Activated CD8-positive, alpha-beta memory T cell treated with anti-CD3 and anti-CD28 coated beads for 48 hours (primary cell): ENCODE data around the gene UMAD1.
"Not testable (repeated sequence)": the region's sequence is repeated elsewhere in the genome, so short reads cannot be mapped to it uniquely, and the experiment has no call there.

ENCODE experiments used
- DNase-seq, 3 experiments: peaks; one replicate each; pipeline ENCODE4 v3.0.0-alpha.2; 2020; ENCODE audit warnings: low read depth in 2 of 3, low spot score in 2 of 3

Gene UMAD1

GRCh38 chr7:7821517-7821916 is 181.0 kb downstream of the UMAD1 start:
- DNase-seq = no peak

- DNase-seq = not testable (repeated sequence)
These were observed 184.7 kb downstream of the UMAD1 start for GRCh38 chr7:7825294-7825693.

- no peak for DNase-seq
These were observed 189.1 kb downstream of the UMAD1 start for GRCh38 chr7:7829667-7830066.

- DNase-seq = no peak
These were observed 189.7 kb downstream of the UMAD1 start for GRCh38 chr7:7830122-7830878.

DNA sequence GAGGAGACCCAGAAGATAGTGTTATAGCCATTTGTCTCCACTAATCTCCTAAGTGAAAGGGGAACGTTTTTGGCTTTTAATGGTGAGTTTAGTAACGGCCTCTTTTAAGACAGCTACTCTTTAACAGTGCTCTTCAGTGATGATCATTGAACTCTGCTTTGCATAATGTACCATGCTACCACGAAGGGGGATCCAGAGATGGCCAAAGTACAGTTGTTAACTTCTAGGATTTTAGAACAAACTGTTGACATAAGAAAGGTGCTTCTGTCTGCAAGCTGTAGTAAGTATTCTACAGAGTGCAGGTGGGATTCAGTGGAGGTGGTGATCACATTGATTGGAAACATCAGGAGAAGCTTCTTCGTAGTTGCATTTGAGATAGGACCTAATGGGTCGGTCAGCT is 192.0 kb downstream of the UMAD1 start:
- DNase-seq = no peak

GRCh38 chr7:7834761-7835160 is 194.2 kb downstream of the UMAD1 start:
- DNase-seq = no peak

DNA sequence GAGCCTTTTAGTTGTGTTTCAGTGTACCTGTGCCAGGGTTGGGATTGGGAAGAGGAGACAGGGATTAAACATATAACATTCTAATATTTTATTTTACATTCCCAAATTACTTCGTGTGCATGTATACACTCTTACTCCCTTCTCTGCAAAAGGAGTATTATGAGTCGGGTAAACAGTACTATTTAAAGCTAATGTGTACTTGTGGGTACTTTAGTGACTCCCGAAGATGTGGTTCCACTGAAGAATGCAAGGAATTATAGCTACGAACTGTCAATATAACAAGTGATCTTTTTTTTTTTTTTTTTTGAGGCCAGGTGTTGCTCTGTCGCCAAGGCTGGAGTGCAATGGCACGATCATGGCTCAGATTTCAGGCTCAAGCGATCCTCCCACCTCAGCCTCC is 200.5 kb downstream of the UMAD1 start:
- no peak for DNase-seq

- DNase-seq = no peak
These were observed 202.7 kb downstream of the UMAD1 start for GRCh38 chr7:7843240-7843639.

GRCh38 chr7:7843972-7844371 is 203.4 kb downstream of the UMAD1 start:
- DNase-seq = no peak

GRCh38 chr7:7848246-7848645 is 207.7 kb downstream of the UMAD1 start:
- no peak for DNase-seq

- no peak for DNase-seq
These were observed 208.3 kb downstream of the UMAD1 start for GRCh38 chr7:7848892-7849291.

GRCh38 chr7:7850150-7850549 is 209.6 kb downstream of the UMAD1 start:
- DNase-seq = no peak

DNA sequence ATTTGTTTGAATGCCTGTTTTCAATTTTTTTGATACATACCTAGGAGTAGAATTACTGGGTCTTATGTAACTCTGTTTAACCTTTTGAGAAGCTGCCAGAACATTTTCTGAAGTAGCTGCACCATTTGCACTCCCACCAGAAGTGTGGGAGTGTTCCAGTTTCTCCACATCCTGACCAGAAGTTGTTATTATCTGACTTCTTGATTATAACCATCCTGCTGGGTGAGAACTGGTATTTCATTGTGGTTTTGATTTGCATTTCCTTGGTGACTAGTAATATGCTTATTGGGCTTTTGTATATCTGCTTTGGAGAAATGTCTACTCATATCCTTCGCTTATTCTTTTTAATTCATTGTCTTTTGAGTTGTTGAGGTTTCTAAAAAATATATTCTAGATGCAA is 210.8 kb downstream of the UMAD1 start:
- DNase-seq = no peak

- no peak for DNase-seq
These were observed 211.4 kb downstream of the UMAD1 start for GRCh38 chr7:7851991-7852390.

GRCh38 chr7:7857143-7857583 is 216.6 kb downstream of the UMAD1 start:
- DNase-seq = no peak

GRCh38 chr7:7858559-7858958 is 218.0 kb downstream of the UMAD1 start:
- DNase-seq = no peak

DNA sequence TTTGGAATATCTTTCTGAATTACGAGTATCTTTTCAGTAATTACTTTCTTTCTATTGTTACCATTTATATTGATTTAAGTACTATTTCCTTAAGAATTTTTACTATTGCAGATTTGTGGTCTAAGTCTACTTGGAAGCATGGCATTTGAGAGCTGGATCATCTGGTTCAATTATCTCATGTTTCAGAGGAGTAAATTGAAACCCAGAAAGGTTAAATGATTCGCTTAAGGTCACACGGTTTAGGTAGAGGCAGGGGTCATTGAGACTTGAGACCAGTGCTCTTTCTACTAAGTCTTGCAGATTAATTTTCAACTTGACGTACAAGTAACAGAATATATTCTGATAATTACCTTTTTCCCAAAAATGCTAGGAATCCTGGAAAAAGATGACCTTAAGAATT is 218.9 kb downstream of the UMAD1 start:
- no peak for DNase-seq

- DNase-seq = no peak
These were observed 220.7 kb downstream of the UMAD1 start for GRCh38 chr7:7861211-7861633.

- no peak for DNase-seq
These were observed 221.8 kb downstream of the UMAD1 start for GRCh38 chr7:7862393-7862792.

DNA sequence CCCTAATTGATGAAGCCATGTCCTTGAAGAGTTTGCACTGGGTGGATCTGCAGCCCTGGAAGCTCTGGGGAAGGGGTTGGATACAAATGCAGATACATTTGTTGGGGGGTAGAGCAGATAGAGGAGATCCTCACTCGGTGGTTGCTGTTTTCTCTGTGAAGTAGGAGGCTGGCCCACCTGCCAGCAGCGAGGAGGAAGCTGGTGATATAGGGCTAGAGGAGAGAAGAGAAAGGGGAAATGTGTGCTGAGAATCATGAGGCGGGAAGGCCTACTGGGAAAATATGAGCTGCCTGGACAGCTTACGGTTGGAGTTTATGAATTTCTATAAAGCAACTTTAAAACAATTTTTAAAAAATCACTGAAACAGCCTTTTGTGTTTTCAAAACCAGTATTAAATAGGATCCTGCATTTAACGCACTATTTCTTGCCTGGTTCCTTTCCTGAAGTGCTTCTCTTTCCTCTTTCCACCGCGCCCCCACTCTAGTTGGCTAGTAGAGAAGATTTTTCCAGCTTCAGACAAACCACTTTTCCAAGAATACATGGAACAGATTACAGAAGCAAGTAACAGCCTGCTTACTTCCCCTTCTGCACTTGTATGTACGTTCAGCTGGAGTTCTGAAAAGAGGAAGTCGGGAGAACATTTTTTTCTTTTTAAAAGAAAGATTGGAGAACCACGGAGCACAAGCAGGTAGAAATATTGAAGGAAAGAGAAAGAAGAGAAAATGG is 227.5 kb downstream of the UMAD1 start:
- DNase-seq = no peak

DNA sequence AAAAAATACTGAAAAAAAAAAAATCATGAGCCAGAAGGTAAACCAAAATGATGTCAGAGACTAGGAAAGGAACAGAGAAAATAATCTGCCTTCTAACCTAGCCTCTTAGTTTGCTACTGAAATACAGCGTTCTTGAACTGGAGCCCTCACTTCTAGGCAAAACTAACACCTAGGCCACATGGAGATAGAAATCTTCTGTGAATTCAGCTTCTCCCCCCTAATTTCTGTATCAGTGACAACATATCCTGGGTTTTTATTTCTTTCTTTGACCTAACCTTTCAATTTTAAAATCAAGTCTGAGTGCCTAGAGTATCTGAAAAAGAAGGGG is 228.0 kb downstream of the UMAD1 start:
- DNase-seq = no peak

DNA sequence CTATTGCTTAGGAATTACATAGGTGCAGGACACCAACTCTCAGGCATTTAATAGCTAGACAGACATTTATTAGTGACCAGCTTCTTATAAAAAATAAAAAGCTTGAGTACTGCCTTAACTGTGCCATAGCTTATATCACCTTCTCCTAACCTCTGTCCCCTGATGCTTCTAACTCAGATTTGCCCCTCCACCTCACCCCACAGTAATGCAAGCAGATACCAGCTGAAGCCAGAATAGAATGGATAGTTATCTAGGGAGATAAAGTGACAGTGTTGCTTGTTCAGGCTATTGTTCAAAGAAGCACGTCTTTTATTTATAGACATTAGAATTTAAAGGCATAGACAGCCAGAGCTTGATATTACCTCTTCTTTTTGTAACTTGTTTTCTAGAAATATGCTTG is 228.5 kb downstream of the UMAD1 start:
- DNase-seq = no peak

DNA sequence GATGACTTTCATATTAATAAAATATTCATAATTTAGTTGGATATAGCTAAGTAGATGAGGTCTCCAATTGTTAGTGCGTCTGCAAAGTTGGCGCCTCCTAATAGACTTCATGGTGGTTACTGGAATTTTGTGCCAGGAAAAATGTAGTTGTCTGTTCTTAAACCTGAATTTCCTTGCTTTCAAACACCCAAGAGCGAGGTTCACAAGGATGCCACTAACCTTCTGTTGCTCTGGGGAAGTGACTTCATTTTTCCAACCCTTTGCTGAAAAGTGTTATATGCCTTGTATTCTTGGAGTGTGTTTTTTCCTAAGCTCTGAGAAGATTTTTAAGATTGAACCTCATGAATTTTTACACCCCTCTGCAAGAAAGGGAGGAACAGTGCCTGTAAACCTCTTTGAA is 229.1 kb downstream of the UMAD1 start:
- DNase-seq = no peak
